Peyer's patch (tissue), 4 donors: Measurements from ENCODE around the gene CDK15. TPM values are rescaled to one million over a fixed set of nuclear protein-coding genes. Genes with fewer than 3 reads are reported as not detected.

ENCODE experiments used
- DNase-seq, 3 donors: peaks; one replicate each; pipeline ENCODE4 v3.0.0-alpha.2; 2017 to 2019
- H3K27ac ChIP-seq, 4 donors: fragments of 200-600 bp; sonication (generic); one replicate each; pipeline ENCODE4 v1.5.1; 2016 to 2019
- H3K27me3 ChIP-seq, 2 donors: fragments of 200-600 bp; sonication (generic); one replicate each; pipeline ENCODE4 v1.5.1; 2019
- H3K36me3 ChIP-seq, 3 donors: fragments of 200-600 bp; sonication (generic); one replicate each; pipeline ENCODE4 v1.5.1; 2016 to 2019
- H3K4me1 ChIP-seq, 4 donors: fragments of 200-600 bp; sonication (generic); one replicate each; pipeline ENCODE4 v1.5.1; 2016 to 2019
- H3K4me3 ChIP-seq, 4 donors: fragments of 200-600 bp; sonication (generic); 1 replicate in 3 of 4; 2 replicates in 1 of 4; pipeline ENCODE4 v1.5.1; 2016 to 2019; ENCODE audit warnings: mild to moderate bottlenecking in 1 of 4
- H3K9me3 ChIP-seq, 4 donors: fragments of 200-600 bp; sonication (generic); one replicate each; pipeline ENCODE4 v1.5.1; 2016 to 2019; ENCODE audit warnings: mild to moderate bottlenecking in 1 of 4
- POLR2A ChIP-seq, 2 donors: fragments of 450-650 bp; IDR thresholded peaks; one replicate each; pipeline ENCODE4 v1.5.1; 2017; ENCODE audit warnings: antibody characterized with exemption in 2 of 2, mild to moderate bottlenecking in 2 of 2, moderate library complexity in 2 of 2
- total RNA-seq, 4 donors: library from RNA; depleted of rRNA; stranded (reverse); fragments of >200 nt; gene quantifications; one replicate each; pipeline ENCODE4 v1.1.0, GENCODE V29; 2016
- TF ChIP-seq, protein P1 (sequence below), 6 experiments: fragments of 450-650 bp in 4 of 6; fragments of 200-600 bp in 2 of 6; sonication (generic) in 1 of 6; IDR thresholded peaks; one replicate each; pipeline ENCODE4 v1.5.1; 2017 to 2019; ENCODE audit warnings: antibody characterized with exemption in 6 of 6, mild to moderate bottlenecking in 3 of 6, moderate library complexity in 1 of 6

CDK15 gene
- total RNA-seq, 4 donors from 2014 or later = 0.27 to 9.9 (median 1.0) TPM; not detected in 1

GRCh38 chr2:201854841-201855240 is 48.5 kb downstream of the CDK15 start:
- no peaks in the 10 kb centered on the region for H3K27me3 ChIP-seq
- no peaks in the 10 kb centered on the region for H3K36me3 ChIP-seq
- H3K4me3 ChIP-seq = no peak overlapping the region
- H3K9me3 ChIP-seq = no peaks in the 10 kb centered on the region
- peaks cover 0 to 7% (median 0%) of the 10 kb centered on the region in 4 donors for H3K4me1 ChIP-seq
- TF ChIP-seq, protein P1, sequence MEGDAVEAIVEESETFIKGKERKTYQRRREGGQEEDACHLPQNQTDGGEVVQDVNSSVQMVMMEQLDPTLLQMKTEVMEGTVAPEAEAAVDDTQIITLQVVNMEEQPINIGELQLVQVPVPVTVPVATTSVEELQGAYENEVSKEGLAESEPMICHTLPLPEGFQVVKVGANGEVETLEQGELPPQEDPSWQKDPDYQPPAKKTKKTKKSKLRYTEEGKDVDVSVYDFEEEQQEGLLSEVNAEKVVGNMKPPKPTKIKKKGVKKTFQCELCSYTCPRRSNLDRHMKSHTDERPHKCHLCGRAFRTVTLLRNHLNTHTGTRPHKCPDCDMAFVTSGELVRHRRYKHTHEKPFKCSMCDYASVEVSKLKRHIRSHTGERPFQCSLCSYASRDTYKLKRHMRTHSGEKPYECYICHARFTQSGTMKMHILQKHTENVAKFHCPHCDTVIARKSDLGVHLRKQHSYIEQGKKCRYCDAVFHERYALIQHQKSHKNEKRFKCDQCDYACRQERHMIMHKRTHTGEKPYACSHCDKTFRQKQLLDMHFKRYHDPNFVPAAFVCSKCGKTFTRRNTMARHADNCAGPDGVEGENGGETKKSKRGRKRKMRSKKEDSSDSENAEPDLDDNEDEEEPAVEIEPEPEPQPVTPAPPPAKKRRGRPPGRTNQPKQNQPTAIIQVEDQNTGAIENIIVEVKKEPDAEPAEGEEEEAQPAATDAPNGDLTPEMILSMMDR (IDR thresholded peaks at IDR 0.05) = no peak
- no peak for TF ChIP-seq POLR2A (IDR thresholded peaks at IDR 0.05)
- no peak overlapping the region for H3K27ac ChIP-seq
- DNase-seq = no peak

- Histone ChIP-seq H3K36me3 (no peaks in the 10 kb centered on the region), H3K4me3 (no peak overlapping the region), H3K9me3 (no peaks in the 10 kb centered on the region), H3K27ac (no peak overlapping the region), H3K4me1 (peaks cover 0 to 7% (median 0%) of the 10 kb centered on the region in 4 donors), H3K27me3 (no peaks in the 10 kb centered on the region)
- DNase-seq = no peak
- TF ChIP-seq, protein P1 (IDR thresholded peaks at IDR 0.05) = no peak
- TF ChIP-seq POLR2A (IDR thresholded peaks at IDR 0.05) = no peak
Observed at GRCh38 chr2:201855356-201855755, 49.0 kb downstream of the CDK15 start.

DNA sequence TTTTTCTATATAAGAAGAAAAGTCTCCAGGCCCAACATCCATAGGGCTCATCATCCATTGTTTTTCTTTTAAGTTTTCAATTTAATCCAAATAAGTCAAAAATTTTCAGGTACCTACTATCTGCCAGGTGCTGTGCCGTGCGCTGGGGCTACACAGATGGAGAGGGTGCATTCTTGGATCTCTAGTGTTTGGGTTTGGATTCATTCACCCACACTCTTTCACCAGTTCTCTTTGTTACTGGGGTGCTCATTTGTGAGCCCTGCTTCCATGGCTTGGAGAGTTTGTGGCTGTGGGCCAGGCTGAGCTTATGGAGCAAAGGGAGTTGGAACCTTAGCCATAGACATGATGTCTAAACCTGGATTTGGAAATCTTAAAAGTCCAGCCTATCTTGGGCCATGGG is 51.0 kb downstream of the CDK15 start:
- H3K27me3 ChIP-seq = no peaks in the 10 kb centered on the region
- H3K27ac ChIP-seq = no peak overlapping the region
- peaks cover 0 to 7% (median 0%) of the 10 kb centered on the region in 4 donors for H3K4me1 ChIP-seq
- no peak overlapping the region for H3K4me3 ChIP-seq
- no peaks in the 10 kb centered on the region for H3K9me3 ChIP-seq
- H3K36me3 ChIP-seq = no peaks in the 10 kb centered on the region
- TF ChIP-seq, protein P1 (IDR thresholded peaks at IDR 0.05) = no peak
- TF ChIP-seq POLR2A (IDR thresholded peaks at IDR 0.05) = no peak
- no peak for DNase-seq

- DNase-seq = no peak
- Histone ChIP-seq H3K9me3 (no peaks in the 10 kb centered on the region), H3K27ac (no peak overlapping the region), H3K4me1 (peaks cover 0 to 7% (median 0%) of the 10 kb centered on the region in 4 donors), H3K4me3 (no peak overlapping the region), H3K36me3 (no peaks in the 10 kb centered on the region), H3K27me3 (no peaks in the 10 kb centered on the region)
- no peak for TF ChIP-seq POLR2A (IDR thresholded peaks at IDR 0.05)
- TF ChIP-seq, protein P1 (IDR thresholded peaks at IDR 0.05) = no peak
Observed at GRCh38 chr2:201858281-201859184, 52.2 kb downstream of the CDK15 start.

- Histone ChIP-seq H3K36me3 (no peaks in the 10 kb centered on the region), H3K27ac (no peak overlapping the region), H3K4me3 (no peak overlapping the region), H3K9me3 (no peaks in the 10 kb centered on the region), H3K4me1 (peaks cover 0 to 7% (median 0%) of the 10 kb centered on the region in 4 donors), H3K27me3 (no peaks in the 10 kb centered on the region)
- TF ChIP-seq POLR2A (IDR thresholded peaks at IDR 0.05) = no peak
- TF ChIP-seq, protein P1 (IDR thresholded peaks at IDR 0.05) = no peak
- DNase-seq = no peak
Observed at GRCh38 chr2:201859949-201860348, 53.6 kb downstream of the CDK15 start.
